ENCODE data around the gene STXBP1. TPM values are rescaled to one million over a fixed set of nuclear protein-coding genes. Genes with fewer than 3 reads are reported as not detected.

Gene STXBP1
- total RNA-seq, 4 donors from 2014 or later: 47.0 to 81.0 (median 66.4) TPM

DNA sequence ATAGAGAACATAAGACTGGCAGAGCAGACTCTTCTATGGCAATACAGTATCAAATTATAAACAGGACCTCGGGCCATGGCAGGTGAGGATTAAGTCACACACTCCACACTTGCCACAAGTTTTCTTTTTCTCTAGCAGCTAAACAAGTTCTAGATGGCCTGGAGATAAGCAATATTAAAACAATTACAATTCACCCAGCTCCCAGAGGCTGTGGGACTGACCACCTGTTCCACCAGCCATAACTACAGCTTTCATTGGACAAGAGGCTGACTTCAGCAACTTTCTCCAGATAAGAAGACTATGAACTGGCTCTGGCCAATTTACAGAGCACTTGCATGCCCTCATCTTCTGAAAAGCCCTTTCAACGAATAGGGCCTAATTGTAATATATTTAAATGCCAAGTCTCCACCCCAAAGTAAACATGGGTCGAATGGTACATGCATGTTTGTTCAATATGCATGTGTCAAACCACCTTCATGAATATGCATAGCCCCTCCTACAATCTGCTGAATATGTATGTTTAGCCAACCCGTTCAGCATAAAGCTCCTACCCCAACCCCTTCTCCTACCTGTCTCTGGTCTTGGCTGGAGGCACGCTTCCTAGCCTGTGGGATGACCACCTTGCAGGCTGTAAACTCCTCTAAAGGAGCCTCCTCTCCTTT lies 88.6 kb downstream of the STXBP1 start:
- ATAC-seq (ENCODE audit: low FRiP score) (no peak), DNase-seq (ENCODE audit: low spot score) (no peak)
- TF ChIP-seq, protein P1, sequence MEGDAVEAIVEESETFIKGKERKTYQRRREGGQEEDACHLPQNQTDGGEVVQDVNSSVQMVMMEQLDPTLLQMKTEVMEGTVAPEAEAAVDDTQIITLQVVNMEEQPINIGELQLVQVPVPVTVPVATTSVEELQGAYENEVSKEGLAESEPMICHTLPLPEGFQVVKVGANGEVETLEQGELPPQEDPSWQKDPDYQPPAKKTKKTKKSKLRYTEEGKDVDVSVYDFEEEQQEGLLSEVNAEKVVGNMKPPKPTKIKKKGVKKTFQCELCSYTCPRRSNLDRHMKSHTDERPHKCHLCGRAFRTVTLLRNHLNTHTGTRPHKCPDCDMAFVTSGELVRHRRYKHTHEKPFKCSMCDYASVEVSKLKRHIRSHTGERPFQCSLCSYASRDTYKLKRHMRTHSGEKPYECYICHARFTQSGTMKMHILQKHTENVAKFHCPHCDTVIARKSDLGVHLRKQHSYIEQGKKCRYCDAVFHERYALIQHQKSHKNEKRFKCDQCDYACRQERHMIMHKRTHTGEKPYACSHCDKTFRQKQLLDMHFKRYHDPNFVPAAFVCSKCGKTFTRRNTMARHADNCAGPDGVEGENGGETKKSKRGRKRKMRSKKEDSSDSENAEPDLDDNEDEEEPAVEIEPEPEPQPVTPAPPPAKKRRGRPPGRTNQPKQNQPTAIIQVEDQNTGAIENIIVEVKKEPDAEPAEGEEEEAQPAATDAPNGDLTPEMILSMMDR (IDR thresholded peaks at IDR 0.05): no peak

DNA sequence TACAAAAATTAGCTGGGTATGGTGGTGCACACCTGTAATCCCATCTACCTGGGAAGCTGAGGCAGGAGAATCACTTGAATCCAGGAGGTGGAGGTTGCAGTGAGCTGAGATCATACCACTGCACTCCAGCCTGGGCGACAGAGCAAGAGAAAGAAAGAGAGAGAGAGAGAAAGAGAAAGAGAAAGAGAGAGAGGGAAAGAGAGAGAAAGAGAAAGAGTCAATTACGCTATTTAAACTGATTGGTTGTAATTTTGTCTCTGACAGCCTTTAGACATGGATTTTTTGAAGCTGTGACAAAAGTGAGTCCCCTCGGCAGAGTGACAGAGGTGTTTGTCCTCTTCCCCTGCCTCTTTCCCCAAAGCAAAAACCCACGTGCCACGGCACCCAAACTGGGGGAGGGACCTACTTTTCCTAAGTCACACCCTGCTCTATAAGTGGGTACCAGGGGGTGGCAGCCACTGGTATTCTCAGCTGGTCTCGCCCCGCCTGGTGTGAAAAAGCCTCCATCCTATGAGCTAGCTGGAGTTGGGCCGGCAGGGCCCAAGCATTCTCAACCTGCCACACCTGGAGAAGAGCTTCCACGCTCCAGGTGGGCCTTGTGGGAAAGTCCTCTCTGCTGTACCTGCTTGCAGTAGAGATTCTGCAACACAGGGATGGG lies 91.3 kb downstream of the STXBP1 start:
- DNase-seq (ENCODE audit: low spot score) (no peak), ATAC-seq (ENCODE audit: low FRiP score) (no peak)
- TF ChIP-seq, protein P1 (IDR thresholded peaks at IDR 0.05): no peak

DNA sequence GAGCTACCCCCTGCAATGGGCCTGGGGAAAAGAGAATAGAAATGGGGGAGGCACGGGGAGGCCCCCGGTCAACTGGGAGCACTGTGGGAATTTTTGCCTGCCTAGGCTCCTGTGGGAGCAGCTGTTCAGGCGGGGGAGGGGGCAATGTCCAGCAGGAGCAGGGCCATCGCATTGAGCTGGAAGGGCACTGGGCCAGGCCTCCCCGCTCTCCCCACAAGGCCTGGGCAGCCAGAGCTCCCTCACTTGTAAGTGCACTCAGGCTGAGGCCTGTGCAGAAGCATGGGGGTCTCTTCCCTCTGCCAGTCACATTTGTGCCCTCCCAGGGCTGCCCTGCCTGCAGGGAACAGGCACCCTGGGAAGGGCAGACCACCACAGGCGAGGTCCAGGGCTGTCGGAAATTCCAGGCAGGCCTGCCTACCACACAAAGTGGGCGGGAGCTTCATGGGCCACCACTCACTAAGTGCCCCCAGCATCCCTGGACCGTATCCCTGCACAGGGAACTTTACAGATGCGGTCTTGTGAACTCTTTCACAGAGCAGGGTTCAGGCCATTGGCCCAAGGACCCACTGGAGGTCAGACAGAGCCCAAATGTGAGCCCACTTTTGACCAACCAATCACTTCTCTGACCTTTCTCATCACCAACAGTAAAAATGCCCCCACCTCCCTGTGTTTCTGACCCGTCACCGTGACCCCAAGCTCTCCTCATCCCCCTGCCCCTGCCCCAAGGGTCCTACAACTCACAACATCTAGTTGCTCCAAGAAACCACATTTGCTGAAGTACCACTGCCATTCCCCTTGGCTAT lies 93.7 kb downstream of the STXBP1 start:
- TF ChIP-seq, protein P1 (IDR thresholded peaks at IDR 0.05): no peak
- DNase-seq (ENCODE audit: low spot score): no peak
- ATAC-seq (ENCODE audit: low FRiP score): no peak

DNA sequence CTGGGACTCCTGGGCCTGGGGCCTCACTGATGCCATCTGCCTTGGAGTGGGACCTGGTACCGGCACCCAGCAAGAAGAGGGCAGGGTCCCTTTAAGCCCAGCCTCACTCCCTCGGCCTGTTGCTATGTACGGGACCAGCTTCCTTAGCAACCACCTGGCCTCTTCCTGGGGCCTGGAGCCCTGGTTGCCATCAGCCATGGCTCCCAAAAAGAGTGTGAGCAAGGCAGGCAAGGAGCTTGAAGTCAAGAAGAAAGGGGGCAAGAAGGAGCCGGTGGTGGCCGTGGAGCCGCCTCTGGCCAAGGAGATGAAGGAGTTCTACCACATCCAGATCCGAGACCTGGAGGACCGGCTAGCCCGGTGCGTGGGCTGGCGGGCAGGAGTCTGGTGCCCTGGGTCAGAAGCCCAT lies 94.8 kb downstream of the STXBP1 start, which contains the start of gene CFAP157:
CFAP157 (plus strand) TSS at position 153 of the 406 bp plus-strand sequence; CDS start at position 197, 44 bp downstream.
- DNase-seq (ENCODE audit: low spot score) (no peak), ATAC-seq (ENCODE audit: low FRiP score) (no peak)
- TF ChIP-seq, protein P1 (IDR thresholded peaks at IDR 0.05): no peak

DNA sequence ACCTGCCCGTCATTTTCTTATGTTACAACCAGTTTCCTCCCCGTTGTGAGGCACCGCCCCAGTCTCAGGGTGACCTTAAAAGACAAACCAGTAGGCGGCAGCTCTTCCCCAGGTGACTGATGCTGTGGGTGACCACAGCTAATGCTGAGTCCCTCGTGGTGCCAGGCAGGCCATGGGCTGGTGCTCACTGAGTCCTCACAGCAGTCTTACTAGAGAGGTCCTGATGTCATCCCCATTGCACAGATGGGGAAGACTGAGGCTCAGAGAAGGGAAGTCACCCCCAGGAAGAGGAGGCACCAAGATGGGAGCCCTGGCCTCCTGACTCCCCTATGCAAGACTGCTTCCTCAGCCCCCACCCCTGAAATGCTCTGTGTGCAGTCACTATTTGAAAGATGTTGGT lies 95.7 kb downstream of the STXBP1 start:
- DNase-seq (ENCODE audit: low spot score): no peak
- TF ChIP-seq, protein P1 (IDR thresholded peaks at IDR 0.05): no peak
- no peak for ATAC-seq (ENCODE audit: low FRiP score)

DNA sequence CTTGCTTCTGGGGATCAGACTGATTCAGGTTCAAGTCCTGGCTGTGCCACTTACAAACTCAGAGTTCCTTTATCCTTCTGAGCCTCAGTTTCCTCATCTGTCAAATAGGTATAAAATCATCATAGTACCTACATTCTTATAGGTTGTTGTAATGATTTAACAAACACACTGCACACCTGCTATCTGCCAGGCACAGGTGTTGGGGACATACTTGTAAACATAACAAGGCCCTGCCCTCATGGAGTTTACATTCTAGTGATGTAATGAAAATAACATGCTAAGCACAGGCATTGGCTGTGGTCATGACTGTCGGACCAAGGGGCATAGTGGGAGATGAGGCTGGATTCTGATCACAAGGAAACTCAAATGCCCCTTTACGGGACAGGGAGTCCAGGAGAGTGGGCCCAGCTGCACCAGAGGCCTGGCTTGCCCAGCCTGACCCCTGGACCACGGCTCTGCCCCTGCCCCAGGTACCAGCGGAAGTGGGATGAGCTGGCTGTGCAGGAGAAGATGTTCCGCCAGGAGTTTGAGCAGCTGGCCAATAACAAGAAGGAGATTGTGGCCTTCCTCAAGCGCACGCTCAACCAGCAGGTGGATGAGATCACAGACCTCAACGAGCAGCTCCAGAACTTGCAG lies 97.0 kb downstream of the STXBP1 start:
- no peak for DNase-seq (ENCODE audit: low spot score)
- TF ChIP-seq, protein P1 (IDR thresholded peaks at IDR 0.05): no peak
- no peak for ATAC-seq (ENCODE audit: low FRiP score)

Data from omental fat pad (tissue), 4 donors.